H1 (cell line): ENCODE data around the gene RNASEL. TPM values are rescaled to one million over a fixed set of nuclear protein-coding genes. Genes with fewer than 3 reads are reported as not detected.

Source experiments
- CHD2 ChIP-seq: IDR thresholded peaks from 2 replicates; pipeline ENCODE4 v1.6.1; 2012; ENCODE audit warnings: low read length, improper control_type of control experiment
- CTBP2 ChIP-seq: IDR thresholded peaks from 2 replicates; pipeline ENCODE4 v1.7.0; 2011; ENCODE audit warnings: borderline replicate concordance, mild to moderate bottlenecking, moderate library complexity, mixed read lengths, low read length; ENCODE audit not compliant: insufficient read depth, insufficient read length
- EZH2 ChIP-seq: fragments of 200-600 bp; sonication (generic); IDR thresholded peaks from 2 replicates; pipeline ENCODE4 v1.7.1; 2012; ENCODE audit warnings: low read depth, mild to moderate bottlenecking, moderate library complexity, low read length, inconsistent platforms; ENCODE audit not compliant: severe bottlenecking
- FOSL1 ChIP-seq: IDR thresholded peaks from 2 replicates; pipeline ENCODE4 v1.6.1; 2011; ENCODE audit warnings: mild to moderate bottlenecking, low read depth, low read length, moderate library complexity; ENCODE audit not compliant: insufficient read depth
- GTF2F1 ChIP-seq: IDR thresholded peaks from 2 replicates; pipeline ENCODE4 v1.6.1; 2012; ENCODE audit warnings: low read depth, low read length, improper control_type of control experiment, borderline replicate concordance
- HDAC2 ChIP-seq, 2 experiments: fragments of 300-600 bp in 1 of 2; sonication (generic) in 1 of 2; IDR thresholded peaks; 2 replicates each; pipeline ENCODE4 v1.6.1; 2011 to 2012; ENCODE audit warnings: low read depth in 2 of 2, low read length in 2 of 2, mild to moderate bottlenecking in 2 of 2, moderate library complexity in 2 of 2, borderline replicate concordance in 1 of 2, inconsistent platforms in 1 of 2
- HDAC6 ChIP-seq: IDR thresholded peaks from one replicate; pipeline ENCODE4 v1.7.1; 2012; ENCODE audit warnings: low read depth, mild to moderate bottlenecking, inconsistent platforms, low read length, moderate library complexity
- KDM5A ChIP-seq: fragments of 200-600 bp; IDR thresholded peaks from 2 replicates; pipeline ENCODE4 v1.7.1; 2012; ENCODE audit warnings: mild to moderate bottlenecking, low read length, inconsistent platforms, mixed read lengths
- POU5F1 ChIP-seq: IDR thresholded peaks from 2 replicates; pipeline ENCODE4 v1.6.1; 2011; ENCODE audit warnings: low read depth, mild to moderate bottlenecking, low read length, moderate library complexity
- SIN3A ChIP-seq, 2 experiments: IDR thresholded peaks in 1 of 2; conservative IDR thresholded peaks in 1 of 2; 2 replicates each; pipeline ENCODE4 v1.6.1; 2011 to 2012; ENCODE audit warnings: low read length in 2 of 2, improper control_type of control experiment in 1 of 2, low read depth in 1 of 2, mild to moderate bottlenecking in 1 of 2
- TAF7 ChIP-seq: optimal IDR thresholded peaks from 2 replicates; pipeline ENCODE3; 2011; ENCODE audit warnings: low read depth, mild to moderate bottlenecking, inconsistent platforms, low read length, moderate library complexity, borderline replicate concordance
- polyA plus RNA-seq, 7 experiments: library from polyadenylated mRNA; depleted of rRNA in 3 of 7; stranded (reverse) in 5 of 7; unstranded in 2 of 7; fragments of >200 nt in 5 of 7; fragments of 200-250 nt in 2 of 7; gene quantifications; 1 replicate in 5 of 7; 2 replicates in 1 of 7; 4 replicates in 1 of 7; pipeline versions ENCODE4 v1.2.1 to v1.2.3, GENCODE V29; 2011 to 2013; ENCODE audit warnings: missing spikeins in 2 of 7, mixed read lengths in 2 of 7
- total RNA-seq: library from RNA; stranded (reverse); fragmentation: NEBNext Ultra II Directional; extraction: Animal tissue kit (Norgen Biotek cat#: 25700); gene quantifications from 2 replicates; pipeline ENCODE4 v1.2.1, GENCODE V29; 2021

Gene RNASEL
- total and polyA plus RNA-seq, 2 of the 8 experiments (the other 6 are each of a cell fraction or from before 2014, with no cell fraction given) = 0.39 to 0.78 TPM

DNA sequence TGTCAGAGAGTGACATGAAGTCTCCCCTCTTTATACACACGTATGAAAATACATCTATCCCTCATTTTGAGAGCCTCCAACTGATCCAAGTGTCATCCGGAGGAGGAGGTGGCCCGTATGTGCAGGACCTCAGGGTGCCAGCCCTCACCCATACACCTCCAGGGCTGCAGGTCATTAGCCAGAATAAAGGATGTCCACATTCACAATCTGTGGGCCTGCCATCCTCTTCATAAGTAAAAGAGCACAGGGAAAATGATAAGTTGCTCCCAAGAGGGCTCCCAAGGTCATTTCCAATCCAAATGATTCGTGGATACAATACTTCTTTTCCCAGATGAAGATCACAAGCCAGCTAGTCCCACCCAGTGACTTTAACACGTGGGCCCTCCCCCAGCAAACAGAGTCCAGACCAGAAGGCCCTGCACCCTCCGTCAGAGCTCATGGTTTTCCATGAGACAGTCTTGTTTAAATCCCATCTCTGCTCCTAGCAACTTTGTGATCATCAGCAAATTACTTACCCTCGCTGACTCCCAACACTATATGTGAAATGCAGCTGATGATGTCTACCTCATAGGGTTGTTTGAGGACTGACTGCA lies 28.6 kb downstream of the RNASEL start (continued):
- TF ChIP-seq CTBP2 (no peak), SIN3A (conservative IDR thresholded peaks at IDR 0.05 in 1 of 2, IDR thresholded peaks at IDR 0.05 in 1 of 2; ENCODE audit: low read depth in 1 of 2, low read length in 2 of 2) (no peak), POU5F1 (no peak), FOSL1 (no peak), HDAC6 (no peak), KDM5A (no peak), TAF7 (no peak), GTF2F1 (no peak), HDAC2 (IDR thresholded peaks at IDR 0.05; ENCODE audit: borderline replicate concordance in 1 of 2, low read depth in 2 of 2, low read length in 2 of 2) (no peak), EZH2 (no peak), CHD2 (no peak)
